D721Med (cell line): Measurements from ENCODE around the gene PIGK.

Experiments
- DNase-seq: peaks from one replicate; pipeline ENCODE4 v3.0.0; 2011; ENCODE audit warnings: low spot score; ENCODE audit not compliant: insufficient read length
- FAIRE-seq: peaks from 2 replicates; lab custom pipeline; 2011; peaks lifted over from hg19 to GRCh38; lab: Jason Lieb, UNC
- CTCF ChIP-seq: IDR thresholded peaks from 2 replicates; pipeline ENCODE4 v1.5.1; 2012; ENCODE audit warnings: mild to moderate bottlenecking, control low read depth; ENCODE audit not compliant: insufficient read depth; ENCODE audit errors: missing control alignments

The PIGK gene

GRCh38 chr1:77048615-77049005, 170.6 kb downstream of the PIGK start:
- no peak for DNase-seq
- FAIRE-seq, result no peak
- TF ChIP-seq CTCF, result no peak

- FAIRE-seq (no peak), DNase-seq (no peak)
- TF ChIP-seq CTCF, result no peak
Observed at GRCh38 chr1:77047978-77048614, 171.1 kb downstream of the PIGK start.

- TF ChIP-seq CTCF, result no peak
- DNase-seq, result no peak
- no peak for FAIRE-seq
Observed at GRCh38 chr1:77047575-77047974, 171.7 kb downstream of the PIGK start.

- FAIRE-seq, result no peak
- DNase-seq, result no peak
- no peak for TF ChIP-seq CTCF
Observed at GRCh38 chr1:77044133-77044849, 174.9 kb downstream of the PIGK start.

- no peak for TF ChIP-seq CTCF
- FAIRE-seq (no peak), DNase-seq (no peak)
Observed at GRCh38 chr1:77040826-77041225, 178.4 kb downstream of the PIGK start.

- TF ChIP-seq CTCF, result no peak
- FAIRE-seq (no peak), DNase-seq (no peak)
Observed at GRCh38 chr1:77039739-77040138, 179.5 kb downstream of the PIGK start.

- DNase-seq, result no peak
- FAIRE-seq, result no peak
- TF ChIP-seq CTCF, result no peak
Observed at GRCh38 chr1:77039111-77039510, 180.1 kb downstream of the PIGK start.
